HG02938 (cell line): Measurements from ENCODE around the gene PDZRN4.

Experiments
- ATAC-seq: cut with Tn5 transposase; IDR thresholded peaks from one replicate; pipeline ENCODE4 v1.9.1; 2021; ENCODE audit warnings: mild to moderate bottlenecking, moderate library complexity; ENCODE audit not compliant: unreplicated experiment

Gene PDZRN4

DNA sequence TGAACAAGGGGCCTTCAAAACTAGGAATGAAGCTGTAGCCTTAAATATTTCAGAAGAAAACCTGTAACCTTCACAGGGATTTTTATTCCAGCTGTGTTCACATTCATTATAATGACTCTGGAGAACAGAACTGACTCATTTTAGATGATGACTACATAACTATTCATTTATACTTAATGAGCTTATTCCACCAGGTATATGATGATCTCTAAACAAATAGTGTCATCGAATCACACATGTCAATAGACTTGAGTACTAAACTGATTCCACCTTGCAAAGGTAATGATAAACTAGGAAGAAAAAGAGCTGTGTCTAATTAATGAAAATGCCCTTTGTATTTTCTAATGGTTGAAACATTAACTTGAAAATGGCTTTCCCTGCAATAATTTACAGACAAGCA, 433.2 kb downstream of the PDZRN4 start:
- no peak for ATAC-seq
